ENCODE data around the gene SLC4A5. TPM values are rescaled to one million over a fixed set of nuclear protein-coding genes. Genes with fewer than 3 reads are reported as not detected.

Gene SLC4A5
- polyA plus RNA-seq, 3 donors, result 1.4 to 2.2 (median 2.2) TPM

DNA sequence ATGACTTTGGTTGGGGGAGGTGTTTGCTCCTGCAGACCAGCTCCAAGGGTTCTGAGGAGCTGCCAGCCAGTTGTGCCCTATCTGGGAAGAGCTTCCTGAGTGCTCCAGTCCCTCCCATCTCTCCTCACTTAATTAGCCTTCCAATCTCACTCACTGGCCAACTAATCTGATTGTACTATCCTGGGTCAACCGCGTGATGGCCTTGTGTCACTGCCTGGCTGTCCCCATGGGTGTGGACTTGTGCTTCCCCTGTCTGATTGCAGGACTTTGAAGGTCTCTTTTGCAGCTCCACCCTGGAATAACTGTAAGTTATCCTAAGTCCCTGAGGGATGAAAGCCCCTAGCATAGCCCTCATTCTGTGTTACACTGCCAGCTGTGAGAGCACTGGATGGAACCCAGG is 65.0 kb downstream of the SLC4A5 start:
- no peak for DNase-seq (ENCODE audit: low read depth in 3 of 3, low spot score in 2 of 3)

DNA sequence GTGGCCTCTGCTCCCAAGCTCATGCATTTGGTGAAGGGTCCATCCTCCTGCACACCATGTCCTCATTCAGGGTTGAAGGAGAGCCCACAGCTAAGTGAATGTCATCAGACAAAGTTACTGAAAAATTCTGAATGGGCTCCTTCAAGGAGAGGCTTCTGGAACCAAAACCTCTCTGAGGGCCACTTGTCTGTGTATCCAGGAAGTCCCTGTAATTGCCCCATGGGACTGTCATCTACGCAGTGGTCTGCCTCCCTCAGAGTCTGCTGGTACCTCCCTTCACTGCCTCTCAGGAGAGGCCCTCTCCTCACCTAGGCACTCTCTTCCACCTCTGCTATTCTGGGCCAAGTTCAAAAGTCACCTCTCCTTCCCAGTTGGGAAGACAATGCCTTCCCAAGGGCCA is 68.0 kb downstream of the SLC4A5 start:
- DNase-seq (ENCODE audit: low read depth in 3 of 3, low spot score in 2 of 3), result no peak

DNA sequence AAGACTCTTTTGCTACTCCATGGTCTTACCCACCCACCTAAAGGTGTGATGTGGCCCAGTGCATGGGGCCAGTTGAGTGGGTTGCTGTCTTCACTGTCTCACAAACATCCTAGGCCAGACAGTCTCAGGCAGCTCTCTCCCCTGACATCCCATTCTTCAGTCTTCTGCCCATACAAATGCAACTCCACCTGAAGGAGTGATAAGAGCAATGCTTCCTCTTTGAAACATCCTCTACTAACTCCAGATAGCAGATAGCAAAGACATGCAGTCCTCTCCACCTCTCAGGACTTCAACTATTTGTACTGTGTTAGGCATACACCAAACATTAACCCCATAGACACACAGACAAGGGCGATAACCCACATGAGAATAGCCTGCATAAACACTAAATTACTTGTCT is 73.5 kb downstream of the SLC4A5 start:
- DNase-seq (ENCODE audit: low read depth in 3 of 3, low spot score in 2 of 3), result no peak

DNA sequence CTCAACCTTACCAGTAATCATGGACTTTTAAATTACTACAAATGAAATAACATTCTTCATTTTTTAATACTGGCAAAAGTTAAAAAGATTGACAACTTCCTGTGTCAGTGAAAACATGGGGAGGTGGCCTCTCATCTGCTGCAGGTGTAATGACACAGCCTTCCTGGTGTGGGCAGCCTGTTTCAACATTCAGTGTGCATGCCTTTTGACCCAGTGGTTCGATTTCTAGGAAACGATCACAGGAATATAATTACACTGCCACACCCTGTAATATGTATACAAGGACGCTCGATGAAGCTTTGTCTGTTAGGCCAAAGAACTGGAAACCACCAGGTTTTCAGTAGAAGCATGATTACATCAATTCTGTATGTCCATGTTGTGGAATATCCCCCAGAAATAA is 76.1 kb downstream of the SLC4A5 start:
- DNase-seq (ENCODE audit: low read depth in 3 of 3, low spot score in 2 of 3), result no peak

DNA sequence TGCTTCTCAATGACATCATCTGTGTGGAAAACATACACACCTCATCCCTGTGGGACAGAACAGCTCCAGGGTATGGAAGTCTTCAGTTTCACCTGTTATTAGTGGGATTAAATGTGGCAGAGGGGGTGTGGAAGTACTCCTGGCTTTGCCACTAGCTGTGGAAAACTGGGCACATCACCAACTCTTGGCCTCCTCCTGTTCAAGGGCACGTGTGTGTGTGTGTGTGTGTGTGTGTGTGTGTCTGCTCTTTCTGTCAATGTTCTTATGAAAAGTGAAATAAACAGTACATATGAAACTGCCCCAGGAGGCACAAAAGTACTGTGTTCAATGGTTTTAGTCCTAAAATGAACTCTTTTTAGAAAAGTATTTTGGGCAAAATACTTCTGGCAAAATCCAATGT is 78.9 kb downstream of the SLC4A5 start:
- DNase-seq (ENCODE audit: low read depth in 3 of 3, low spot score in 2 of 3), result no peak

DNA sequence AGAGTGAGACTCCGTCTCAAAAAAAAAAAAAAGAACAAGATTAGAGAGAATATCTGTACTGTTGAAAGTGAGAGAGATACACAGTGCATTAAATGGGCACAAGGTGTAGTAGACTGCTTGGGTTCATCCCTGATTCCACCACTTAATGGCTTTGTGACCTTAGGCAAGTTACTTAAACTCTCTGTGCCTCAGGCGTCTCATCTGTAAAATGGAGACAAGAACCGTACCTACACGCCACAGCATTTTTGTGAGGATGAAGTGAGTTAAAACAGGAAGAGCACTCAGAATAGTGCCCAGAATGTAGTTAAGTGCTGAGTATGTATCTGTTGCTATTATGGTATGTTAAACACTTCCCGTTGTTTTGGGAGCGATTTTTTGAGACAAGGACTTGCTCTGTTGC is 80.5 kb downstream of the SLC4A5 start:
- no peak for DNase-seq (ENCODE audit: low read depth in 3 of 3, low spot score in 2 of 3)

DNA sequence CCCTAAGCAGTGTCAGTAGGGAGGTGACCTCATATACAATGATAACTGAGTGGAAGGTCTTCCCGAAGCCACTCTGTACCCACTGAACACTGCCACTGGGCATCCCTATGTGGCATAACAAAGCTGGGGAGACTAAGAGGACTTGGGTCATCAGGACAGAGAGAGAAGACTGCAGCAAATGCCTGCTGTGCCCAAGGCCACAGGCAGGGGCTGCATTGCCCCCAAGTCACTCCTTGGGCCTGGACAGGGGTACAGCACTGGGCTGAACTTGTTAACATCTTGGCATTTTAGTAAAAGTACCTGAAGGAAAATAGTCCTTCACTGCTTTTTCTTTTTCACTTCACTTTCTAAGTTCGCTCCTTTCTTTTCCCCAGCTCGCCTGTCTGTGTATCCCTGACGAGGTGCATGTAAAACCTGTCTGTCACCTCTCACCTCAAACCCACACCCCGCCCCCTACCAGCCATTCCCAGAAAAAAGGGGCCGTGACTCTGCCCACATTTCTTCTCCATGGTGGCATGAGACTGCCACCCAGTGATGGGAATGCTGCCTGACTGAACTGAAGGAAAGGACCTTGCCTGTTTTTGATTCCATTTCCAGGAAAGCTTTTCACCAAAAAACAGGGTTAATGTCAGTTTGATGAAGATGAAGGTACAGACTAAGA is 81.9 kb downstream of the SLC4A5 start:
- peak in 1 of 3 donors; percentile 25 for DNase-seq (ENCODE audit: low read depth in 3 of 3, low spot score in 2 of 3)

DNA sequence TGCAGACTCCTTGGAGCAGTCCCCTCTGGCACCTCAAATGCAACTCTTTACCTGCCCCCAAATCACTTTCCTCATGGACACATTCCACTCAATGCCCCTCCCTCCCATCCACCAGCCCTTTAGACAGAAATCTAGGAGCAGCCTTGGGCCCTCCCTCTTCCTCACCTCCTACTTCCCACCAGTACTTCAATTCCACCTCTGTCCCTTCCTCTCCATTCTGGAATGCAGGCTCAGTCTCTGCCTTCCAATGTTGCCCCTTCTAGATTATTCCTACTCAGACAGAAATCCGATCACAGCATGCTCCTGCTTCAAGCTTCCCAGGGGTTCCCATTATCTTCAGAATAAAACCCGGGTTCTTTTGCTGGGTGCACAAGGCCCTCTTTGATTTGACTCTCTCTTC is 82.7 kb downstream of the SLC4A5 start:
- DNase-seq (ENCODE audit: low read depth in 3 of 3, low spot score in 2 of 3), result no peak

DNA sequence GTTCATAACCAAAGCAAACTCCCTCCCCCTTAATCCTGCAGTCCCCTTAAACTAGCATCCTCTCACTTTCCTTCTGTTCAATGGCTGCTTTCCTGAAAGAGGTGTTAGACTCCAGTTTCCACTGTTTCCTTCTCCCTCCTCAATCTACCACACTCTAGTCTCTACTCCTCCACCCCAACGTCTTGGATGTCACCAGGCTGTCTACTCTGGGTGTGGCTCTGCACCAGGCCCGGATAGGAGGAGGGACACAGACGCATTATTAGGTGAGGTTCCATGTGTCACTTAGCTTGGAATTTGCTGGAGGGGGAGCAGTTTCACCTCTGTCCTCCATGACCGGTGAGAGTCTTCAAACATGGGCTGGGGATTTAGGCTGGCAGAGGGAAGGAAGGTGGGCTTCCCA is 83.5 kb downstream of the SLC4A5 start:
- no peak for DNase-seq (ENCODE audit: low read depth in 3 of 3, low spot score in 2 of 3)

DNA sequence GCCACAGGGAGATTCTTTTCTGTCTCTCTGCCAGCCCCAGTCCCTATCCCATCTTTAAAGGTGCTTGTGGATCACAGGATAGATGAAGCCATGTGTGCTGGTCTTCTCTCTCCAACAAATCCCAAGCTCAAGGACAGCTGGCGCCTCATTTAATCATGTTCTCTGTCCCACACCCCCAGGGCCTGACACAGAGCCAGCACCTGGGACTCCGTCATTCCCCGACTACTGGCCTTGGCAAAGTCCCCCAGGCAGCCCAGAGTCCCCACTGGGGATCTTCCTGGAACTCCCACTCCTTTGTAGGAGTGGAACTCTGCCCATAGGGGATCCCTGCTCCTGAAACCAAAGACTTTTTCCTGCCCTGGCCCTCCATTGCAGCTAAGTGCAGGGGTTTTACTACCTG is 84.0 kb downstream of the SLC4A5 start:
- DNase-seq (ENCODE audit: low read depth in 3 of 3, low spot score in 2 of 3), result no peak

DNA sequence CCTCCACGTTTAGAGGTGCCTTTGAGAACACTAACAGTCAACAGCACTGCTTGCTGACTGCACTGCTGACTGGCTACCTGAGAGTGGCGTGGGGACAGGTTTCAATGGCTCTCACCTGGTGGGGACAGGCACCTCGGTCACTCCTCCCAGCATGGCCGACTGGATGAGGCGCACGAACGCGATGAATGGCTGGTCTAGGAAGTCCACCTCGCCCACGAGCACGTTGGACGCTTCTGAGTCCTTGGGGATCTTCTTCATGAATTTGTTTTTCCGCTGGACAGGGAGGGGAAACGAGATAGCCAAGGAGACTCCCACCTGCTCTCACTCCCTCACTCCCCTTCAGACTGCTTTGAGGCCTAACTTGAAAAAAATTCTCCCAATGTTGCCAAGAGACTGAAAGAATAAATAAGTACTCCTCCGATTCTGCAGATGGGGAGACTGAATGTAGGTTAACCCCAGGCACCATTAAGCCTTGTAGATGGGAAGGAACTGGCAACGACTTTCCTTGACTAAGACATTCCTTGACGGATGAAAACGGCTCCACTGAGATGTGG is 87.5 kb downstream of the SLC4A5 start:
- no peak for DNase-seq (ENCODE audit: low read depth in 3 of 3, low spot score in 2 of 3)

DNA sequence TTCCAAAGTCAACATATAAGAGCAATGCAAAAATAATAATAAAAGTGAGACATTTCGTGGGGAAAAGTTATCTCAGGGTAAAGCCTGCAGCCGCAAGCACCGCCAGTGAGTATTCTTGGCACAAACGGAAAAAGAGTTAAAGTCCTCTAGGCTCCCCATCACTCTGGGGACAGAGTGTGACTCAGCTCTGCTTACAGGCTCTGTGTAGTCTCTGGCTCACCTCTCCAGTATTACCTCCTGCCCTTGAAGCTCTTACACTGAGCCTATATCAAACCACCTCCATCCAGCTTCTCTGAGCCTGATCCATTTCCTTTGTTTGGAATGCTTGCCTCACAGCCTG is 89.3 kb downstream of the SLC4A5 start:
- DNase-seq (ENCODE audit: low read depth in 3 of 3, low spot score in 2 of 3), result no peak

DNA sequence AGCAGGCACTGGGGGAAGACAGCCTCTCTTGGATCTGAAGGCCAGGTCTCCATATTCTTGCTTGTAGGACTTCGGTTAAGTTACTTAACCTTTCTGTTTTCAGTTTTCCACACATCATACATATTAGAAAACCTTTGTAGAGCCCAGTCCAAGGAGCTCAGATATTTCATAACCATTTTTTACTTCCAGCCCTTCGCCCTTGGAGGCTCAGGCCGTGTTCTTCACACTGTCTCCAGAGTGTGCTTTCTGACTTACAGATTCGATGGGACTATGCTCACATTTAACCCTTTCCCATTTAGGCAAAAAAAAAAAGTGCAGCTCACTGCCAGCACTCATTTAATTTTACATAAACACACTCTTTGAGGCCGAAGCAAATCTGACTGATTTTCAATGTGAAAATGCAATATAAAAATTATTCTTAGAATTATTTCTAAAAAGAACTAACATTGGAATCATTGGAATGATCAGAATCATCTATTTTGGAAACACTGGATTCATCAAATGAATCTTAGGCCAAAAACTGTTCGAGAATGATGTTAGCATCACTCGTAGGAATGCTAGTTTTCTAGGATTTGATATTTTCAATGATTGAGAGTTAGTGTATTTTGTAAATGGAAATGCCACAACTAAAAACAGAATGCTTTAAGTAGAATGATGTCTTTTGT is 89.8 kb downstream of the SLC4A5 start:
- no peak for DNase-seq (ENCODE audit: low read depth in 3 of 3, low spot score in 2 of 3)

DNA sequence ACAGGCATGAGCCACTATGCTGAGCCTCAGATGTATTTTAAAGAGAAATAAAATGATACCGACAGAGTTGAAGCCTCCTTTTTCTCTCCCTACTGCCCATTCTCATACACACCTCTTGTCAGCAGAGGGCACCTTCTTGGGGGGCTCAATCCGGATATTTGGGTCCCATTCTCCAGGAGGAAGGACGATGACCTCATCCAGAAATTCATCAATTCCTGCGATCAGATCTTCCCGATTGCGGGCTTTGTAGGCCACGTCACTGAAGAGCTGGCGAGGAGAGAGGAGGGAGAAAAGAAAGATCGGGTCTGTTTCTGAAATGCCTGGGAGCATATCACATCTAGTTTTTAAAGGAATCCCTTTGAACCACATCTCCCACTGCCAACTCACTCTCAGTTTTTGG is 90.4 kb downstream of the SLC4A5 start:
- no peak for DNase-seq (ENCODE audit: low read depth in 3 of 3, low spot score in 2 of 3)

DNA sequence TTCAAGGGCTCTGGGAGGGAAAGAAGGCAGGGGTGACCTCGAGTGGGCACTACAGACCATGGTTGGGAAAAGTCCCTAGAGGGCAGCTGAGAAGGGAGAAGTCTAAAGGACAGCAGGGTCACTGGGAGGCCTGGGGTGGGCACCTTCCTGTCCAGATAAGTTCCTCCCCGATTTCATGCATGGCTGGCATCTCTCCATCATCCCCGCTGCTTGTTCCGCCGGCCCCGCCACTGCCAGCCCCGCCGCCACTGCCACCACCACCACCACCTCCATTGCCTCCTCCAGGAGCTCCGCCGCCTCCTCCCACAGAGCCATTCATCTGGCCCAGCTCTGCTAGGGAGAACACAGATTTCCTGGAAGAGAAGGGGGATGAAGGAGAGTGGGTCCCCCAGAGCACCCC is 91.2 kb downstream of the SLC4A5 start:
- no peak for DNase-seq (ENCODE audit: low read depth in 3 of 3, low spot score in 2 of 3)

DNA sequence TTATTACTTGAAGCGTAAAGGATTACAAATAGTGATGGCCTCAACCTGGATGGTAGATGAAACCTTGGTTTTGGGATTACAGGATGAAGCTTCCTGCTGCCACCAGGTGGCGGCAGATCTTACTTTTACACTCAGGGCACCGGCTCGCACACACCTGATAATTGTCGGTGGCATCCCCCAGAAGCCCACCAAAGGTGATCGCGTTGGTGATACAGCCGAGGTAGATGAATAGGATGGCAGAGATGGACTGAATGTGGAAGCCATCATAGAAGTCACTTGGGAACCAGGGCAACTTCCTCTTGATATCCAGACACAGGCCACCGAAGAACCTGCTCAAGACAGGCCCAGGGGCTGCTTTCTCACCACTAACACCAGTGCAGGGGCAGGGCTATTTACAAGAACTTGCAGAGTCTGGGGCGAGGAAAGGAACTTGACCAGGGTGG is 93.0 kb downstream of the SLC4A5 start:
- peak in 2 of 3 donors; percentile 23 to 26 for DNase-seq (ENCODE audit: low read depth in 3 of 3, low spot score in 2 of 3)

DNA sequence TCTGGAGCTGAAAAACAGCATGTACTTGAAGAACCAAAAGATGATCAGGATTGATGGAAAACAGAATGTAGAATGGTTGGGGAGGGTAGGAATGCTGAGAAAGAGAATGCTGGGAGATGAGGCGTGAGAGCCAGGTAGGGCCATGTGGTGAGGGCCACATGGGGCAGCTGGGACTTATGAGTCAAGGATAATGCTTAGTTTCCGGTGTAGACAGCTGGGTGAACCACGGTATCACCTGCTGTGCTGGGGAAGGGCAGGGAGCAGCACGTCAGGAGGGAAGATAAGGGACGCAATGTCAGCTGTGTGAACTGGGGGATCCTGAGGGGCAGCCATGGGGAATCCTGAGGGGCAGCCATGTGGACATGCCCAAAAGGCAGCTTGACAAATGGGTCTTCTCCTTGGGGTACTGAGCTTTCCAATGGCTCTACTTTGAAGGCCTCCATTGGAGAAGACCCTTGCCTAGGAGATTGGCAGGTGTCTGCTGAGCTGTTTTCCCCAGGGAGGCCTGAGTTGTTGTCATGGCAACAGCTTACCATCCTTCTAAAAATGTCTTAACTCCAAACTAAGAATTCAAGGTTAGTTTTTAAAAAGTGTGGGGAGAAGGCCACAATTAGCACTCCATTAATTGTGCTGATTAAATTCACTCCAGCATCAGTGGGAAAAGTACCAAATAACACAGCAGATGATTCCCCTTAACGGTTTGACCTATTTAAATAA is 93.7 kb downstream of the SLC4A5 start:
- no peak for DNase-seq (ENCODE audit: low read depth in 3 of 3, low spot score in 2 of 3)

DNA sequence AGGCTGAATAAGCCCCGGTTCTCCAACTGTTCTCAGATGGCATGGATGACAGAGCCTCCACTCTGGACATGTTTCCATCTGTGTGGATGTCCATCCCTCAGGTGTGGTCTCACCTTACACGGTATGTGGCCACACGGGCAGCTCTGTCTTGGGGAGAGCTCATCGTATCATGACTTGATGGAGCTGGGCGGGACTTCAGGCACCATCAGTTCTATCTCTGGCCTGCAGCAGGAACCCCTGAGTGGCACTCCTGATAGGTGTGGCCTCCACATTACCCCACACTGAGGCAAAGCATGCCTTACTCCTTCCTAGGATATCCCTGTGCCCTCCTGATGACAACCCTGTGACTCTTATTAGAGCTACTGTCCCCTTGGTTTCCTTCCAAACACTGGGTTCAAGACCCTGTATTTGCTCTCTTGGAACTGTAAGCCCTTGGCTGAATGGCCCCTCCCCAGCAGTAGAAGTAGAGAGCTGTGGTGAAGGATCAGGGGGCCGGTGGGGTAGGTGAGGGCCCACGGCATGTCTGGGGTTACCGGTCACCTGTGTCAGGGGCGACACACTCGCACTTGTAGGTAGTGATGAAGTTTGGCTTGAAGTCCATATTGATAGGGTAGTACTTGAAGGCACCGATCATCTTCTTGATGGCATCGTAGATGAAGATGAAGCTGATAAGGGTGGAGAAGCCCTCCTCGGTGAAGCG is 96.6 kb downstream of the SLC4A5 start:
- no peak for DNase-seq (ENCODE audit: low read depth in 3 of 3, low spot score in 2 of 3)

DNA sequence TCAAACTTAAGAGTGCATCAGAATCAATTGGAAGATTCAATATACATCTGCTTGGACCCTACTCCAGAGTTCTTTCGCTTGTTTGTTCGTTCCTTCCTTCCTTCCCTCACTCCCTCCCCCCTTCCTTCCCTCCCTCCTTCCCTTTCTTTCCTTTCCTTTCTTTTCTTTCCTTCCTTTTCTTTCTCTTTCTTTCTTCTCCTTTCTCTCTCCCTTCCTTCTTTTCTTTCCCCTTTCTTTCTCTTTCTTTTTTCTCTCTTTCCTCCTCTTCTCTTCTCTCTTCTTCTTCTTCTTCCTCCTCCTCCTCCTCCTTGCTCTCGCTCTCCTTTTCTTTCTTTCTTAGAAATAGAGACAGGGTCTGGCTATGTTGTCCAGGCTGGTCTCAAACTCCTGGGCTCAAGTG is 98.9 kb downstream of the SLC4A5 start:
- DNase-seq (ENCODE audit: low read depth in 3 of 3, low spot score in 2 of 3), result no peak

DNA sequence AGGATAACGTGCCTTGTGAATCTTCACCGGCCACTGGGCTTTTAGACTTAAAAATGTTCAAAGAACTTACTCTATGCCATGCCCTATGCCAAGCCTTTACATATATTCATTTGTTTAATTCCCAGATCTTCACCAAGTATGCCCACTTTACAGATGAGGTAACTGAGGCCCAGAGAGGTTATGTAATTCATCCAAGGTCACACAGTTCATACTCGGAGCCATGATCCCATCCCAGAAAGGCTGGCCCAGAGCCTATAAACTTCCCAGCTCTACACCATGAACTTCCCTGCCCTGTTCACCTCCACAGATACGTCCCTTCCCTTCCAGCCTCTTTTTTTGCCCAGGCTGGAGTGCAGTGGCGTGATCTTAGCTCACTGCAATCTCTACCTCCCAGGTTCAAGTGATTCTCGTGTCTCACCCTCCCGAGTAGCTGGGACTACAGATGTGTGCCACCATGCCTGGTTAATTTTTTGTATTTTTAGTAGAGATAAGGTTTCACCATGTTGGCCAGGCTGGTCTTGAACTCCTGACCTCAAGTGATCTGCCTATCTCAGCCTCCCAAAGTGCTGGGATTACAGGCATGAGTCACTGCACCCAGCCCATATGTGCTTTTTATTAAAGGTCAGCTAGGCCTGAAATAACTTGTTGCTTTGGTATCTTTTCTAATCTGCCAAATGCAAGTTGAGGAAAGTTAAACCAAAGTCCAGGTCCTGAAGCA is 100.7 kb downstream of the SLC4A5 start:
- DNase-seq (ENCODE audit: low read depth in 3 of 3, low spot score in 2 of 3), result no peak

DNA sequence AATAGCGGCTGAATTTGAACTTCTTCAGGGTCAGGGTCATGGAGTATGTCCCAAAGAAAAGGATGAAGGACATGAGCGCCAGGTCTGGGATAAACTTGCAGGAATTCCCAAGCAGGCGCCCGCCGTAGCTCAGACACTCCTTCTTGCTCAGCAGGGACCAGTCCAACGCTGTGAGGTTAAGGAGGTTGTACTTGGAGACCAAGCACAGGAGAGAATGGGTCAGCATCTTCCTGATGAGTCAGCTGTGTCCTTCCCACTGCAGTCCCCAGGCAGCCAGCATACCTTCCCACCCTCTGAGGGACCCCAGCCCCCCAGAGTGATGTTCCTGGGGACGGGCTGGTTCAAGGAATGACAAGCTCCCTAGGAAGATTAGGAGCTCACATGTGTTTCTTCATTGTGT is 103.9 kb downstream of the SLC4A5 start:
- DNase-seq (ENCODE audit: low read depth in 3 of 3, low spot score in 2 of 3), result no peak

All from right renal cortex interstitium (tissue), 3 donors.